RWPE1 (cell line): Measurements from ENCODE around the gene PGAP2.
A peak's percentile ranks its signal among the peaks of the same experiment; 100 is the strongest.
"Not testable (repeated sequence)": the region's sequence is repeated elsewhere in the genome, so short reads cannot be mapped to it uniquely, and the experiment has no call there.

Experiments used
- CTCF ChIA-PET: fragments of 350-600 bp; sonication (Branson Sonifier 250); formaldehyde crosslinking; extraction: SDS; loops from one replicate; lab custom pipeline; 2021; lab: Yijun Ruan, JAX
- POLR2A ChIA-PET: fragments of 400-600 bp; formaldehyde crosslinking; extraction: SDS; loops from one replicate; lab custom pipeline; 2020; ENCODE audit warnings: antibody characterized with exemption; ENCODE audit not compliant: low non-redundant PET; lab: Yijun Ruan, JAX
- DNase-seq: peaks from one replicate; pipeline ENCODE4 v3.0.0; 2012; ENCODE audit warnings: low spot score
- H3K27ac ChIP-seq: fragments of 450-650 bp; 2 replicates; pipeline ENCODE4 v1.5.1; 2017
- TF ChIP-seq, protein P1 (sequence below): fragments of 450-650 bp; conservative IDR thresholded peaks from 2 replicates; pipeline ENCODE4 v1.5.1; 2017; ENCODE audit warnings: low read depth, mild to moderate bottlenecking

Gene PGAP2

DNA sequence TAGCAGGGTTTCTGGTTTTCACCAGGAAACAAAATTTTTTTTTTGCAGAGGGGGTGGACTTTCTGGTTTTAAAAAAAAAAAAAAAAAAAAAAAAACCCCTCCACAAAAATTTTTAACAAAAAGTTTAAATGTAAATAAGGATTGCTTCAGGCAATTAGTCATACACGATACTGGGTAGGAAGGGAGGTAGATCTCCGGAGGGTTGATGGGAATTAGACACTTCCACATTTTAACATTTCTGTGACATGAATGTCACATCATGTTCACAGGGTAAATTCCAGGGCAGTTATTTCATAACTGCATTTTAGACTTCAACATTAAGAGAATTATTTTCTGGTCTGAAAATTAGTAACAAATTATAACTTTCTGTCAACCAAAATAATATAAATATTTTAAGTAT is 26.9 kb upstream of the PGAP2 start:
- TF ChIP-seq, protein P1, sequence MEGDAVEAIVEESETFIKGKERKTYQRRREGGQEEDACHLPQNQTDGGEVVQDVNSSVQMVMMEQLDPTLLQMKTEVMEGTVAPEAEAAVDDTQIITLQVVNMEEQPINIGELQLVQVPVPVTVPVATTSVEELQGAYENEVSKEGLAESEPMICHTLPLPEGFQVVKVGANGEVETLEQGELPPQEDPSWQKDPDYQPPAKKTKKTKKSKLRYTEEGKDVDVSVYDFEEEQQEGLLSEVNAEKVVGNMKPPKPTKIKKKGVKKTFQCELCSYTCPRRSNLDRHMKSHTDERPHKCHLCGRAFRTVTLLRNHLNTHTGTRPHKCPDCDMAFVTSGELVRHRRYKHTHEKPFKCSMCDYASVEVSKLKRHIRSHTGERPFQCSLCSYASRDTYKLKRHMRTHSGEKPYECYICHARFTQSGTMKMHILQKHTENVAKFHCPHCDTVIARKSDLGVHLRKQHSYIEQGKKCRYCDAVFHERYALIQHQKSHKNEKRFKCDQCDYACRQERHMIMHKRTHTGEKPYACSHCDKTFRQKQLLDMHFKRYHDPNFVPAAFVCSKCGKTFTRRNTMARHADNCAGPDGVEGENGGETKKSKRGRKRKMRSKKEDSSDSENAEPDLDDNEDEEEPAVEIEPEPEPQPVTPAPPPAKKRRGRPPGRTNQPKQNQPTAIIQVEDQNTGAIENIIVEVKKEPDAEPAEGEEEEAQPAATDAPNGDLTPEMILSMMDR, result no peak
- CTCF ChIA-PET, result interaction anchor here (0.6 to 1.6 kb wide), 3 partner anchors 14 to 68 kb away, joined by 3 to 5 read pairs (median 4); partner anchors contain the start of gene PGAP2
- no peak overlapping the region for H3K27ac ChIP-seq
- POLR2A ChIA-PET, result no interaction called here
- DNase-seq, result peak; percentile 7

DNA sequence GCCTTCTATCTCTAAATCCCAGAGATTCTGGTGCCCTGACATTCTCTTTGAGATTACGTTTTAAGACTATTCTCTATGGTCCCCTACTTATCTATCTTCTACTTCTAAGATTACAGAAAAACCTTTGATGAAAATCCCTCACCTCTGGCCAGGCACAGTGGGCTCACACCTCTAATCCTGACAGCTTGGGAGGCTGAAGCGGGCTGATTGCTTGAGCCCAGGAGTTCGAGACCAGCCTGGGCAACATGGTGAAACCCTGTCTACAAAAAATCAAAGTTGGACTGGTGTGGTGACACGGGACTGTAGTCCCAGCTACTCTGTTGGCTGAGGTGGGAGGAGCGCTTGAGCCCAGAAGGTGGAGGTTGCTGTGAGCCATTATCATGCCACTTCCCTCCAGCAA is 25.4 kb upstream of the PGAP2 start:
- no peak for DNase-seq
- H3K27ac ChIP-seq, result peak overlapping the region; percentile 37
- TF ChIP-seq, protein P1, result no peak
- ChIA-PET CTCF (no interaction called here), POLR2A (no interaction called here)

DNA sequence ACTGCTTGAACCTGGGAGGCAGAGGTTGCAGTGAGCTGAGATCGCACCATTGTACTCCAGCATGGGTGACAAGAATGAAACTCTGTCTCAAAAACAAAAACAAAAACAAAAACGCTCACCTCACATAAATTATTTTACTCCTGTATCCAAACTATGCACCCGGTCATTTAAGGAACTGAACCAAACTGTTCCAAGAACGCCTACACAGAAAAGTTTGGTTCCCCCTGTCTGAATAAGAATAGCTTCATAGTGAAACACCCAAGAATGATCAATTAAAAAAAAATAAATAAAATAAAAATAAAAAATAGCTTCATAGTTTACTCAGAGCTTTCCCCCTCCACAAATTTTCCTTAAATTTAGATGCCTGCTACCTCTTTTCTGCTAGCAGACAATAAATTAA is 24.7 kb upstream of the PGAP2 start:
- DNase-seq, result no peak
- peak overlapping the region; percentile 37; the same call in 1 of the 2 replicates for H3K27ac ChIP-seq
- CTCF ChIA-PET, result interaction anchor here (0.6 to 1.1 kb wide), 2 partner anchors 25 to 174 kb away, joined by 3 read pairs; no protein-coding TSS in a partner anchor
- TF ChIP-seq, protein P1, result no peak
- POLR2A ChIA-PET, result no interaction called here

DNA sequence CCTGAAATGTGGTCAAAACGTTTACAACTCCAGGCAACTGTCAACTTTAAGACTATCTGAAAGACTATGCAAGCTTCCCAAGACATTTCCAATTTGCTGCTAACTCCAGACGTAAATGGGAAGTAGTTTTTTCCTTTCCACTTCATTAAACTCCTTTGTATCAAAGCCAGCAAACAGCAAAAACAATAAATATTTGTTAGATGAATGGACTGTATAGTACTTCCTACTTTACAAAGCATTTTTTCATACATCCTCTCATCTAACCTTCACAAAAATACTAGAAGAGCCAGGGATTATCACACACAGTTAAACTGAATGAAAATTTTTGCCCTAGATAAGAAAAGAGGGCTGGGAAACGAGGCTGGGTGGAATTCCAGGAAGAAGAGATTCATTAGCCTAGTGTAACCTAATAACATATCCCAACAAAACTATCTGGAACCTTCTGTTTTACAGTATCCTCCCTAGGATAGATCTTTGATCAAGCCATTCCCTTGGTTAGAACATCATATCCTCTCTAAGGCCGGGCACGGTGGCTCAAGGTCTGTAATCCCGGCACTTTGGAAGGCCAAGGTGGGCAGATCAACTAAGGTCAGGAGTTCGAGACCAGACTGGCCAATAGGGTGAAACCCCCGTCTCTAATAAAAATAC is 21.5 kb upstream of the PGAP2 start:
- CTCF ChIA-PET, result no interaction called here
- DNase-seq, result no peak
- no peak overlapping the region for H3K27ac ChIP-seq
- TF ChIP-seq, protein P1, result no peak
- POLR2A ChIA-PET, result no interaction called here

DNA sequence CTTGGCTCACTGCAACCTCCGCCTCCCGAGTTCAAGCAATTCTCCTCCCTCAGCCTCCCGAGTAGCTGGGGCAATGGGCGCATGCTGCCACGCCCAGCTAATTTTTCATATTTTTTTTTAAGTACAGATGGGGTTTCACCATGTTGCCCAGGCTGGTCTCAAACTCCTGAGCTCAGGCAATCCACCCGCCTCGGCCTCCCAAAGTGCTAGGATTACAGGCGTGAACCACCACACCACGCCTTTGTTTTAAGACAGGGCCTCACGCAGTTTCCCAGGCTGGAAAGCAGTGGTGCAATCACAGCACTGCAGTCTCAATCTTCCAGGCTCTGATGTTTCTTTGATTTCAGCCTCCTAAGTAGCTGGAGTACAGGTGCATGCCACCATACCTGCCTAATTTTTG is 14.0 kb upstream of the PGAP2 start:
- H3K27ac ChIP-seq, result 0 out of 2 replicates have a peak overlapping the region, but pooled peaks have one; percentile 24
- CTCF ChIA-PET, DNase-seq, POLR2A ChIA-PET: not testable (repeated sequence)

DNA sequence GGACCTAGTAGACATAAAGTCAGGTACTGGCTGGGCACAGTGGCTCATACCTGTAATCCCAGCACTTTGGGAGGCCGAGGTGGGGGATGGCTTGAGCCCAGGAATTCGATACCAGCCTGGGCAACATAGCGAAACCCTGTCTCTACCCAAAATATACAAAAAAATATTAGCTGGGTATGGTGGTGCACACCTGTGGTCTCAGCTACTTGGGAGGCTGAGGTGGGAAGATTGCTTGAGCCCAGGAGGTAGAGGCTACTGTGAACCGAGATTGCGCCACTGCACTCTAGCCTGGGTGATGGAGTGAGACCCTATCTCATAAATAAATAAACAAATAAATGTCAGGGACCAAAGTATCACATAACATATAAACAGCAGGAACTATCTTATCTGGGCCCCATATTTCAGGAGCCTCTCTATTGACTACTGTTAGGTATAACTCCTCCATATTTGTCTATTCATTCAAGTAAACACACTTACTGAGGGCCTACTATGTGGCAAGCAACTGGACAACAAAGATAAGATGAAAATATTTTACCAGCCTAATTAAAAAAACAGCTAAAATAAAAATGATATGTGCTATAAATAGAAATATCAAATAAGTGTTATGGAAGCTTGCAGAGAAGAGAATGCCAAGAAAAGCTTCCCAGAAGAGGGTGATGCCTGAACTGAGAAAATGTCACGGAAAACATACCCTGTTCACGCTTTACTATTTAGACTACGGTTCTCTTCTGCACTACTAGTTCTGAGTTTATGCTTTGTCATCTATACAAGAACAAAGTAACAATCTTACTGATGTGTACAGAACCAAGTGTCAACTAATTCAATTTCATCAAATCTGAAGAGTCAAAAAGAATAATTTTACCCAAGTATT is 13.0 kb upstream of the PGAP2 start:
- ChIA-PET POLR2A (no interaction called here), CTCF (interaction anchor here (1.4 kb wide), 1 partner anchor 13 kb away, joined by 4 read pairs; the partner anchor contains the start of gene PGAP2)
- H3K27ac ChIP-seq, result no peak overlapping the region
- DNase-seq, result no peak
- TF ChIP-seq, protein P1, result no peak

DNA sequence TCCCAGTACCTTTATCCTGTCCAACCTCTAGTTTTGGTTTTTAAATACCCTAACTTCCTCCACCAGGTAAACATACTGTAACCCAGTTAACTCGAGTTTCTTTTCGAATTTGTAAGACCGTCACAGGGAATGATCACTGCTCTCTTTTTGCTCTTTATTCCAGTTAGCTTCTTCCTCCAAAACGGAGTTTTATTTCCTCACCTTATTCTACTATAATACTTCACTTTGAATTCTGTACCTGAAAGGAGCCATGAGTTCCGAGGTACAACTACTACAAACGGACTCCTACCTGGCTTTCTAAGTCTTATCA is 12.4 kb upstream of the PGAP2 start:
- ChIA-PET POLR2A (no interaction called here), CTCF (interaction anchor here (1.4 kb wide), 1 partner anchor 12 kb away, joined by 4 read pairs; the partner anchor contains the start of gene PGAP2)
- DNase-seq, result no peak
- no peak overlapping the region for H3K27ac ChIP-seq
- TF ChIP-seq, protein P1, result no peak
